Activated CD8-positive, alpha-beta memory T cell treated with anti-CD3 and anti-CD28 coated beads, Interleukin-2, amount 50 U/mL, for 48 hours (primary cell): Measurements from ENCODE around the gene TMEM30A.

Source experiments
- DNase-seq: peaks from one replicate; pipeline ENCODE4 v3.0.0-alpha.2; 2020

TMEM30A gene

DNA sequence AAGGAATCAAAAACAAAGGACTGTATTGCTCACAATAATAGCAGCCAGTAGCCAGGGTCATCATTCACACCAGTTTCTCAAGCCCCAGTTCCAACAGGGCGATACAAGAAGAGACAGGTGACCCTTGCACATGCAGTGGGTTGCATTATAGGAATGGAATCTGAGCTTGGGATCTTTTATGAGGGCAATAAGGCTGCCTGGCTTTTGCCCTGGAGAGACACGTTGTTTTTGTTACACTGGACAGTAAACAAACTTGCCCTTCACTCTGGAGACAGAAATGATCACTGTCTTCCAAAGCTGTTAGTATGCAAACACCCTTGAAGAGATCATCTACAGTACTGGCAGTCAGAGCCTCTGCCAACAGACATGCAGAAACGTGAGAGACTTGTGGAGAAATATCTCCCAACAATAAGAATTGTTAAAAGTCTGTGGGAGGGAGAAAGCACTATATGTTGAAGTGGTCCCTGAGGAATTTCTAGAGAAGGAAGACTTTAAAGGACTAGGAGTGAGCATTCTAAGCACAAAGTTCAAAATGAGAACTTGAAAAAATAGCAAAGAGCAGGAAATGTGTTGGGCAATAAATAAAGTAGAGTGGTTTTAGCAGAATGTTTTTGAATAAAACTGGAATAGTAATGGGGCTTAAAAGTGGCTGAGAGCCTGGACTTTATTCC is 72.5 kb downstream of the TMEM30A start:
- no peak for DNase-seq

DNA sequence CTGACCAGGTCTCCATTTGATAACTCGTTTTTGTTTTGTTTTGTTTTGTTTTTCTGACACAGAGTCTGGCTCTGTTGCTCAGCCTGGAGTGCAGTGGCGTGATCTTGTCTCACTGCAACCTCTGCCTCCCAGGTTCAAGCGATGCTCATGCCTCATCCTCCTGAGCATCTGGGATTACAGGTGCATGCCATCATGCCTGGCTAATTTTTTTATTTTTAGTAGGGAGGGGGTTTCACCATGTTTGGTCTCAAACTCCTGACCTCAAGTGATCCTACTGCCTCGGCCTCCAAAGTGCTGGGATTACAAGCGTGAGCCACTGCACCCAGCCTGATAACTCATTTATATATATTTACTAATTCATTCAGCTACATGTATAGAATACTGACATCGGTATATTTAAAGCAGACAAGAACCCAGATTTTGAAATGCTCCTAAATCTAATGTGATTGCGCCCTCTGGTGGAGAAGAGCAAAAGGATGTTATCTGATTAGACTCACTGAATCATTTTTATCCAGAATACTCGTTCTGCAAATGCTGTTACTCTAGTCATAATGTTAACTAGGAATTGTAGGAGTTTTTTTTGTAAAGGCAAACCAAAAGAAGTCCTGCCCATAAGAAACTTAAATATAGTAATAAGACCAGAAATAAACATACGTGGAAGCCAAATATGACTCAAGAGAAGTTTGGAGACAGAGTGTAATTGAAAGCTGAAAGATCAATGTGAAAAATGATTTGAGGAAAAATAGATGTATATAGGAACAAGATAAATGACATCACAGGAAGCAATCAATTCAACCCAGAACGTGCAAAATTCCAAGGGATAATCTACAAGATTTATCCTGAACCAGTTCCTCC is 73.5 kb downstream of the TMEM30A start:
- no peak for DNase-seq

- no peak for DNase-seq
Measured at GRCh38 chr6:75209184-75209723, 75.3 kb downstream of the TMEM30A start.

GRCh38 chr6:75208298-75209183 is 76.1 kb downstream of the TMEM30A start:
- DNase-seq, result peak; percentile 93

GRCh38 chr6:75206576-75207342 is 77.8 kb downstream of the TMEM30A start:
- peak; percentile 55 for DNase-seq

DNA sequence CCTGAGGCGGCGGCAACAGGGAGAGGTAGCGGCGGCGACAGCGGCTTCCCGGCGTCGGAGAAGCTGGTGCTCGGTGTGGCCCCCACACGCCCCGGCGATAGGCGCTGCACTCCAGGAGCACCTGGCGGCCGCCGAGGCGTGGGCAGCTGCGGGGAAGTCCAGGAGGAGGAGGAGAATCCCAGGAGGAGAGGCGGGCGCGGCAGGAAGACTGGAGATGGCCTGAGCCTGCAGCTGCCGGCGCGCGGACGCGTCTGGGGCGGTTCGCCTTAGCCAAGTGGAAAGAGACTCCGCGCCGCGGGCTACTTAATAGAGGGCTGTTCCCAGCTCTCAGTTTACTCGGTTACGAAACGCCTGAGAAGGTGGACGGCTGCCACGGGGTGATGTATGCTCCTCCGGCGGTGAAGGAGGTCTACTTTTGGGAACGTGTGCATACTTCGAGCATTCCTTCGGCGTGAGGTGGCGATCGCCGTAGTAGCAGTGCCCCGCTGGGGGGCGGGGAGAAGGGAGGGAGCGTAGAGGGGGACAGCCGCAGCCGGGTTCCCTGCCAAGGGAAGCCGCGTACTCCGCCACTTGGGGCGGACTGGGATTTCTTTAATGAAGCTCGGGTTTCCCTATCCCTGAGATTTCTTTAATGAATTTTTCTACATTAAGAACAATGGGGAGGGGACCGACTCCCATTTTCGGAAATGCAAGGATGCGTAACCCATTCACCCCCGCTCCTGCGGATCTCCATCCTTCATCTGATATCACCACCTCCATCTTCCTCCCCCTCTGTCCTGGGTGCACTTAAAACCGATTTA is 78.6 kb downstream of the TMEM30A start, which contains the start of gene COL12A1:
TSS of gene COL12A1 (minus strand) at position 278 of the 800 bp plus-strand sequence. CDS start 3,261 bp downstream, outside the sequence.
- DNase-seq, result peak; percentile 68

GRCh38 chr6:75204959-75205775 is 79.4 kb downstream of the TMEM30A start:
- DNase-seq, result peak; percentile 59

GRCh38 chr6:75204217-75204958 is 80.2 kb downstream of the TMEM30A start:
- DNase-seq, result peak; percentile 58

DNA sequence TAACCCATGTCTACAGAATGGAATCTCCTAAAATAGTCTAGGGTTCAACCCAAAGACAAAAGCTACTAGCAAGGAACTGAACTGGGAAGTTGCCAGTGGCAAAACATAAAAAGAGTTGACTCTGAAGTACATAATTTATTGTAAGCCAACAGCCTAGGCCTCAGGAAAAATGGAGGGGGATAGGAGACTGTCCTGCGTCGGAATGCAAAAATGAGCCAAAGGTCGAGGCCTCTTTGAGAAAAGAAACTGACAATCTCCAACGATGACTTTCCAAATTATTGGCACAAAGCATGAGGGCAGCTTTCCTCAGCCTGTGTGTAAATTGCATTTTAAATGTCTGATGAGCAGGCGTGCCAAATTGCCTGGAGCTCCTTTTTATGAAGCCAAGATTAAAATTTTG is 80.9 kb downstream of the TMEM30A start:
- DNase-seq, result no peak
